Measurements from ENCODE around the gene RNF114.

The RNF114 gene

GRCh38 chr20:49916146-49917002, 19.8 kb upstream of the RNF114 start:
- Histone ChIP-seq H3K9ac (ENCODE audit: insufficient read length) (peak overlapping the region; percentile 53), H3K4me3 (peak overlapping the region; percentile 91), H3K27ac (peak overlapping the region; percentile 75), H3K36me3 (ENCODE audit: insufficient read depth, low read length) (no peaks in the 10 kb centered on the region), H3K9me3 (ENCODE audit: low read depth, low read length) (no peaks in the 10 kb centered on the region)
- peak; percentile 22; the same call in 1 of the 2 replicates for TF ChIP-seq POLR2AphosphoS5 (IDR thresholded peaks at IDR 0.05; ENCODE audit: borderline replicate concordance, low read depth, low read length)
- TF ChIP-seq EZH2 (IDR thresholded peaks at IDR 0.05) = no peak
- DNase-seq (ENCODE audit: low read depth, low spot score) = no peak

- Histone ChIP-seq H3K9ac (ENCODE audit: insufficient read length) (no peak overlapping the region), H3K36me3 (ENCODE audit: insufficient read depth, low read length) (no peaks in the 10 kb centered on the region), H3K27ac (no peak overlapping the region), H3K9me3 (ENCODE audit: low read depth, low read length) (no peaks in the 10 kb centered on the region), H3K4me3 (no peak overlapping the region)
- TF ChIP-seq EZH2 (IDR thresholded peaks at IDR 0.05) (no peak), POLR2AphosphoS5 (IDR thresholded peaks at IDR 0.05; ENCODE audit: borderline replicate concordance, low read depth, low read length) (no peak), FOXP2 (optimal IDR thresholded peaks at IDR 0.05; ENCODE audit: control extremely low read depth, extremely low read length, insufficient read depth) (no peak)
- DNase-seq (ENCODE audit: low read depth, low spot score) = no peak
Measured at GRCh38 chr20:49918446-49918845, 17.8 kb upstream of the RNF114 start.

- TF ChIP-seq FOXP2 (optimal IDR thresholded peaks at IDR 0.05; ENCODE audit: control extremely low read depth, extremely low read length, insufficient read depth) (no peak), EZH2 (IDR thresholded peaks at IDR 0.05) (no peak), POLR2AphosphoS5 (IDR thresholded peaks at IDR 0.05; ENCODE audit: borderline replicate concordance, low read depth, low read length) (no peak)
Measured at GRCh38 chr20:49919009-49919408, 17.2 kb upstream of the RNF114 start.

GRCh38 chr20:49919461-49919860, 16.7 kb upstream of the RNF114 start:
- no peaks in the 10 kb centered on the region for H3K36me3 ChIP-seq (ENCODE audit: insufficient read depth, low read length)
- TF ChIP-seq FOXP2 (optimal IDR thresholded peaks at IDR 0.05; ENCODE audit: control extremely low read depth, extremely low read length, insufficient read depth) = no peak
- no peak for TF ChIP-seq EZH2 (IDR thresholded peaks at IDR 0.05)
- TF ChIP-seq POLR2AphosphoS5 (IDR thresholded peaks at IDR 0.05; ENCODE audit: borderline replicate concordance, low read depth, low read length) = no peak
- H3K4me3 ChIP-seq = no peak overlapping the region
- H3K9me3 ChIP-seq (ENCODE audit: low read depth, low read length) = no peaks in the 10 kb centered on the region
- no peak overlapping the region for H3K27ac ChIP-seq
- DNase-seq (ENCODE audit: low read depth, low spot score) = no peak
- H3K9ac ChIP-seq (ENCODE audit: insufficient read length) = no peak overlapping the region

More at GRCh38 chr20:49919009-49919408, 17.2 kb upstream of the RNF114 start:
- no peaks in the 10 kb centered on the region for H3K9me3 ChIP-seq (ENCODE audit: low read depth, low read length)
- no peak overlapping the region for H3K4me3 ChIP-seq
- DNase-seq (ENCODE audit: low read depth, low spot score) = no peak
- no peak overlapping the region for H3K9ac ChIP-seq (ENCODE audit: insufficient read length)
- H3K36me3 ChIP-seq (ENCODE audit: insufficient read depth, low read length) = no peaks in the 10 kb centered on the region
- no peak overlapping the region for H3K27ac ChIP-seq

- Histone ChIP-seq H3K36me3 (ENCODE audit: insufficient read depth, low read length) (no peaks in the 10 kb centered on the region), H3K27ac (no peak overlapping the region), H3K4me3 (no peak overlapping the region), H3K9ac (ENCODE audit: insufficient read length) (no peak overlapping the region), H3K9me3 (ENCODE audit: low read depth, low read length) (0 out of 2 replicates have a peak, but pooled peaks cover 3% of the 10 kb centered on the region)
- TF ChIP-seq POLR2AphosphoS5 (IDR thresholded peaks at IDR 0.05; ENCODE audit: borderline replicate concordance, low read depth, low read length) (no peak), FOXP2 (optimal IDR thresholded peaks at IDR 0.05; ENCODE audit: control extremely low read depth, extremely low read length, insufficient read depth) (no peak), EZH2 (IDR thresholded peaks at IDR 0.05) (no peak)
- no peak for DNase-seq (ENCODE audit: low read depth, low spot score)
Measured at GRCh38 chr20:49924247-49924646, 11.9 kb upstream of the RNF114 start.

GRCh38 chr20:49925901-49926454, 10.2 kb upstream of the RNF114 start:
- Histone ChIP-seq H3K9ac (ENCODE audit: insufficient read length) (no peak overlapping the region), H3K4me3 (no peak overlapping the region), H3K27ac (no peak overlapping the region), H3K36me3 (ENCODE audit: insufficient read depth, low read length) (no peaks in the 10 kb centered on the region), H3K9me3 (ENCODE audit: low read depth, low read length) (0 out of 2 replicates have a peak, but pooled peaks cover 3% of the 10 kb centered on the region)
- no peak for DNase-seq (ENCODE audit: low read depth, low spot score)
- TF ChIP-seq FOXP2 (optimal IDR thresholded peaks at IDR 0.05; ENCODE audit: control extremely low read depth, extremely low read length, insufficient read depth) (no peak), EZH2 (IDR thresholded peaks at IDR 0.05) (no peak), POLR2AphosphoS5 (IDR thresholded peaks at IDR 0.05; ENCODE audit: borderline replicate concordance, low read depth, low read length) (no peak)

GRCh38 chr20:49928411-49929141, 7.6 kb upstream of the RNF114 start:
- Histone ChIP-seq H3K27ac (no peak overlapping the region), H3K9me3 (ENCODE audit: low read depth, low read length) (0 out of 2 replicates have a peak, but pooled peaks cover 3% of the 10 kb centered on the region), H3K9ac (ENCODE audit: insufficient read length) (no peak overlapping the region), H3K36me3 (ENCODE audit: insufficient read depth, low read length) (no peaks in the 10 kb centered on the region), H3K4me3 (peak overlapping the region; percentile 10; the same call in 1 of the 2 replicates)
- TF ChIP-seq FOXP2 (optimal IDR thresholded peaks at IDR 0.05; ENCODE audit: control extremely low read depth, extremely low read length, insufficient read depth) = no peak
- TF ChIP-seq POLR2AphosphoS5 (IDR thresholded peaks at IDR 0.05; ENCODE audit: borderline replicate concordance, low read depth, low read length) = no peak
- no peak for TF ChIP-seq EZH2 (IDR thresholded peaks at IDR 0.05)
- peak; percentile 56 for DNase-seq (ENCODE audit: low read depth, low spot score)

GRCh38 chr20:49929142-49929494, 7.1 kb upstream of the RNF114 start:
- Histone ChIP-seq H3K27ac (no peak overlapping the region), H3K9me3 (ENCODE audit: low read depth, low read length) (0 out of 2 replicates have a peak, but pooled peaks cover 3% of the 10 kb centered on the region), H3K4me3 (no peak overlapping the region), H3K36me3 (ENCODE audit: insufficient read depth, low read length) (no peaks in the 10 kb centered on the region), H3K9ac (ENCODE audit: insufficient read length) (no peak overlapping the region)
- TF ChIP-seq EZH2 (IDR thresholded peaks at IDR 0.05) = no peak
- TF ChIP-seq POLR2AphosphoS5 (IDR thresholded peaks at IDR 0.05; ENCODE audit: borderline replicate concordance, low read depth, low read length) = no peak
- no peak for TF ChIP-seq FOXP2 (optimal IDR thresholded peaks at IDR 0.05; ENCODE audit: control extremely low read depth, extremely low read length, insufficient read depth)
- DNase-seq (ENCODE audit: low read depth, low spot score) = no peak

Measured in SK-N-MC (cell line).